ENCODE data around the gene MMP15. TPM values are rescaled to one million over a fixed set of nuclear protein-coding genes. Genes with fewer than 3 reads are reported as not detected.
A peak's percentile ranks its signal among the peaks of the same experiment; 100 is the strongest.

Gene MMP15
- total and polyA plus RNA-seq, 2 donors (not counting 3 experiments of a cell fraction or from before 2014, with no cell fraction given) = 12.6 to 16.0 TPM

DNA sequence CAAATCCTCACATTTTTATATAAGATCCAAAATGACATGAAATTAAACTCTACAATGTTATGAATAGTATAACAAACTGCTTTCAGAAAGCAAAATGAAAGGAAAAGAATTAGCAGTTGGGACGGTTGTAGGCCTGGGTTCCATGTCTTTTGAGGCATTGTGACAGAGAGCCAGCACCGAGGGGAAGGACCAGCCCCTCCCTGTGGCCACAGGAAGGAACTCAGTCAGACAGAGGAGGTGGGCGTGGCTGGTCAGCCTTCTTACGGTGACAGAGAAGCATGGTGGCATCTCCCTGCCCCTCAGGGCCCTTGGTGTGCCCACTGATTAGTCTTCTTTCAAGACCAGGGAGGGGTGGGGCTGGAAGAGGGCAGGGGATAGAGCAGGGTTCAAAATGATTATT, 30.8 kb upstream of the MMP15 start:
- peaks cover 0 to 16% of the 10 kb centered on the region in 2 experiments for H3K36me3 ChIP-seq (ENCODE audit: control insufficient read depth in 2 of 2, extremely low read depth in 1 of 2, insufficient read depth in 2 of 2, low read length in 2 of 2)
- H3K9me3 ChIP-seq (replicated peaks; ENCODE audit: control insufficient read depth, insufficient read depth, low read length) = no peaks in the 10 kb centered on the region
- no peaks in the 10 kb centered on the region for H3K27me3 ChIP-seq (ENCODE audit: control insufficient read depth in 2 of 2, insufficient read depth in 2 of 2, low read length in 2 of 2)

More for the DNA sequence above, 30.8 kb upstream of the MMP15 start:
- no peak overlapping the region for H2AFZ ChIP-seq (ENCODE audit: low read depth, low read length)
- no peak overlapping the region for H3K4me3 ChIP-seq (replicated peaks in 1 of 3; ENCODE audit: insufficient read depth in 1 of 3, low read depth in 1 of 3, low read length in 3 of 3)
- FAIRE-seq (peak; percentile 90), DNase-seq (ENCODE audit: low read depth, low spot score) (no peak)
- TF ChIP-seq FOS (IDR thresholded peaks at IDR 0.05; ENCODE audit: borderline replicate concordance, insufficient read depth, low read length) (no peak), POLR2AphosphoS5 (IDR thresholded peaks at IDR 0.05; ENCODE audit: insufficient read depth, low read depth, low read length) (no peak), GATA2 (IDR thresholded peaks at IDR 0.05; ENCODE audit: insufficient read depth, insufficient read length, low read depth, low read length) (no peak), MYC (IDR thresholded peaks at IDR 0.05; ENCODE audit: low read depth, low read length) (no peak), POLR2A (IDR thresholded peaks at IDR 0.05; ENCODE audit: low read depth, low read length) (no peak), JUN (IDR thresholded peaks at IDR 0.05; ENCODE audit: borderline replicate concordance, insufficient read depth, insufficient read length, low read depth) (no peak)
- TF ChIP-seq, protein P1, sequence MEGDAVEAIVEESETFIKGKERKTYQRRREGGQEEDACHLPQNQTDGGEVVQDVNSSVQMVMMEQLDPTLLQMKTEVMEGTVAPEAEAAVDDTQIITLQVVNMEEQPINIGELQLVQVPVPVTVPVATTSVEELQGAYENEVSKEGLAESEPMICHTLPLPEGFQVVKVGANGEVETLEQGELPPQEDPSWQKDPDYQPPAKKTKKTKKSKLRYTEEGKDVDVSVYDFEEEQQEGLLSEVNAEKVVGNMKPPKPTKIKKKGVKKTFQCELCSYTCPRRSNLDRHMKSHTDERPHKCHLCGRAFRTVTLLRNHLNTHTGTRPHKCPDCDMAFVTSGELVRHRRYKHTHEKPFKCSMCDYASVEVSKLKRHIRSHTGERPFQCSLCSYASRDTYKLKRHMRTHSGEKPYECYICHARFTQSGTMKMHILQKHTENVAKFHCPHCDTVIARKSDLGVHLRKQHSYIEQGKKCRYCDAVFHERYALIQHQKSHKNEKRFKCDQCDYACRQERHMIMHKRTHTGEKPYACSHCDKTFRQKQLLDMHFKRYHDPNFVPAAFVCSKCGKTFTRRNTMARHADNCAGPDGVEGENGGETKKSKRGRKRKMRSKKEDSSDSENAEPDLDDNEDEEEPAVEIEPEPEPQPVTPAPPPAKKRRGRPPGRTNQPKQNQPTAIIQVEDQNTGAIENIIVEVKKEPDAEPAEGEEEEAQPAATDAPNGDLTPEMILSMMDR (IDR thresholded peaks at IDR 0.05; ENCODE audit: extremely low read depth in 1 of 2, insufficient read depth in 1 of 2, low read depth in 1 of 2, low read length in 2 of 2) = peak; percentile 19 to 49
- TF ChIP-seq, protein P2, sequence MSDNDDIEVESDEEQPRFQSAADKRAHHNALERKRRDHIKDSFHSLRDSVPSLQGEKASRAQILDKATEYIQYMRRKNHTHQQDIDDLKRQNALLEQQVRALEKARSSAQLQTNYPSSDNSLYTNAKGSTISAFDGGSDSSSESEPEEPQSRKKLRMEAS (IDR thresholded peaks at IDR 0.05; ENCODE audit: insufficient read depth, insufficient read length) = no peak
- dilution Hi-C loops (cut with MboI; ENCODE audit: extremely low pct_ligation_motif_present, low sequenced_read_pairs) = no loop called here
- no TSS peak for BruUV-seq (replicated peaks)
- no peaks in the 10 kb centered on the region for H3K79me2 ChIP-seq (ENCODE audit: control insufficient read depth, insufficient read depth, low read length)
- intact Hi-C loops (cut with micrococcal nuclease) = no loop called here
- CTCF ChIA-PET = no interaction called here
- H3K4me1 ChIP-seq (ENCODE audit: control insufficient read depth, extremely low read depth, insufficient read depth, low read length) = peaks cover 17% of the 10 kb centered on the region
- no peak overlapping the region for H3K4me2 ChIP-seq (ENCODE audit: insufficient read depth, low read length)
- POLR2A ChIA-PET = no interaction called here
- H3K9me1 ChIP-seq (replicated peaks; ENCODE audit: control insufficient read depth, extremely low read depth, insufficient read depth, low read length) = no peaks in the 10 kb centered on the region
- no peak overlapping the region for H3K27ac ChIP-seq (ENCODE audit: insufficient read depth, low read depth, low read length)
- H3K9ac ChIP-seq (replicated peaks; ENCODE audit: extremely low read depth, insufficient read depth, low read length) = no peak overlapping the region
- no peaks in the 10 kb centered on the region for H4K20me1 ChIP-seq (replicated peaks; ENCODE audit: control insufficient read depth, extremely low read depth, insufficient read depth, low read length)

All from endothelial cell of umbilical vein (primary cell).